Retina (tissue), 1 donor: ENCODE data around the gene LRMDA.
A peak's percentile ranks its signal among the peaks of the same experiment; 100 is the strongest.

Experiments
- DNase-seq: peaks from one replicate; pipeline ENCODE4 v3.0.0-alpha.2; 2016

LRMDA gene

GRCh38 chr10:75889051-75889450 is 457.6 kb downstream of the LRMDA start:
- DNase-seq = no peak

- DNase-seq = no peak
These were observed 463.3 kb downstream of the LRMDA start for GRCh38 chr10:75894761-75895160.

- no peak for DNase-seq
These were observed 463.8 kb downstream of the LRMDA start for GRCh38 chr10:75895259-75895658.

GRCh38 chr10:75899816-75900390 is 468.5 kb downstream of the LRMDA start:
- DNase-seq = no peak

GRCh38 chr10:75902816-75903215 is 471.4 kb downstream of the LRMDA start:
- no peak for DNase-seq

GRCh38 chr10:75904499-75905283 is 473.3 kb downstream of the LRMDA start:
- peak; percentile 63 for DNase-seq

GRCh38 chr10:75905490-75905889 is 474.1 kb downstream of the LRMDA start:
- no peak for DNase-seq

GRCh38 chr10:75910032-75910431 is 478.6 kb downstream of the LRMDA start:
- no peak for DNase-seq

GRCh38 chr10:75911426-75911825 is 480.0 kb downstream of the LRMDA start:
- no peak for DNase-seq

- no peak for DNase-seq
These were observed 485.5 kb downstream of the LRMDA start for GRCh38 chr10:75916906-75917305.

- DNase-seq = no peak
These were observed 488.5 kb downstream of the LRMDA start for GRCh38 chr10:75919913-75920312.

GRCh38 chr10:75922435-75922834 is 491.0 kb downstream of the LRMDA start:
- no peak for DNase-seq

GRCh38 chr10:75924309-75924902 is 493.0 kb downstream of the LRMDA start:
- DNase-seq = peak; percentile 73

GRCh38 chr10:75925999-75926398 is 494.6 kb downstream of the LRMDA start:
- no peak for DNase-seq

GRCh38 chr10:75926763-75927162 is 495.3 kb downstream of the LRMDA start:
- DNase-seq = no peak

- DNase-seq = no peak
These were observed 496.8 kb downstream of the LRMDA start for GRCh38 chr10:75928231-75928630.

- DNase-seq = no peak
These were observed 498.3 kb downstream of the LRMDA start for GRCh38 chr10:75929630-75930161.

GRCh38 chr10:75932921-75933320 is 501.5 kb downstream of the LRMDA start:
- no peak for DNase-seq

- no peak for DNase-seq
These were observed 503.8 kb downstream of the LRMDA start for GRCh38 chr10:75935240-75935639.

GRCh38 chr10:75935650-75936400 is 504.4 kb downstream of the LRMDA start:
- DNase-seq = no peak

- DNase-seq = no peak
These were observed 505.4 kb downstream of the LRMDA start for GRCh38 chr10:75936841-75937240.

- no peak for DNase-seq
These were observed 506.4 kb downstream of the LRMDA start for GRCh38 chr10:75937823-75938222.
